NCI-H345 treated with DMSO at 0.1 percent for 48 hours (cell line): ENCODE measurements around the gene RHOH.
"Not testable (repeated sequence)": the region's sequence is repeated elsewhere in the genome, so short reads cannot be mapped to it uniquely, and the experiment has no call there.

Experiments used
- DNase-seq: peaks from one replicate; lab custom pipeline; 2025; ENCODE audit not compliant: unreplicated experiment; lab: John Stamatoyannopoulos, UW

The RHOH gene

DNA sequence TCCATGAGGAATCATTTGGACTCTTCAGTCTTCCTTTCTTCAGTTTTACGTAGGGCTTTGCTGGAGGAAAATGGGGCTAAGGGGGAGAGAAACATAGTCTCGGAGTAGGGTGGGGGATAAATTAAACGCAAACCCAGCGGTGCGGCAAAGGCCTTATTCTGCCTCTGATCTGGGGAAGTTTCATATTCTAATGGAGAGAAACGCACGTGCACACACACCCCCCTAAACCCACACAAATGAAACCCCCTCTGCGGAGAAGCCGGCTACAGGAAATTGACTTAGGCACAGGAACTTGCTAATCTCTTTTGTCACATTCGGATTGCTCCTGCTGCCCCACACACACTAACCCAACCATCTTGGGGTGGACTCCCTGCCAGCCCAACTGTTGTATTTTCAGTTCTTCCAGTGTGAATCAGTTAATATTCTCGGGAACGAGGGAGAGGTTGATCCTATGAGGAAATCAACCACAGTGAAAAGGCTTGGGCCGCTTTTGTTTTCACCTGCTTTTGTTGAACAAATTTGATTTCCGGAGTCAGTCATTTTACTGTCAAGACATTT, at the start of gene RHOH:
TSS of gene RHOH (plus strand) at position 308 of the 558 bp plus-strand sequence. CDS start 46,356 bp downstream, outside the sequence.
- DNase-seq: no peak

- not testable (repeated sequence) for DNase-seq
Measured at GRCh38 chr4:40147490-40147889, 49.3 kb upstream of the RHOH start.

- DNase-seq: peak; percentile 16
Measured at GRCh38 chr4:40149960-40150385, 46.9 kb upstream of the RHOH start.

DNA sequence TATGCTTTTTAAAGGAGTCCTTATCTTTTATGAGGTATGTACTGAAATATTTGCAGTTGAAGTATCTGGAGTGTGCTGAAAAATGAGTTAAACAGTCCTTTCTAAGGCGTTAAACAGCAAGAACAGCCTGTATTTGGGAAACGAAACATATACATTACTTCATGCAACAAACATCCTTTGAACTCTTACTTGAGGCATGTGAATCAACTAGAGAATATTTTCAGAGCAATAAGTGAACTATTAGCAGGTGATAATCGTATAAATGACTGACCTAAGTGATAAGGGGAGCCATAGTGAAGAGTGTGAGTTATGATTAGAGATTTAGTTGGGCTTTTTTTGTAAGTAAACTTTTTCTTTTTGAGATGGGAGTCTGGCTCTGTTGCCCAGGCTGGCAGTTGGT, 45.9 kb upstream of the RHOH start:
- no peak for DNase-seq

DNA sequence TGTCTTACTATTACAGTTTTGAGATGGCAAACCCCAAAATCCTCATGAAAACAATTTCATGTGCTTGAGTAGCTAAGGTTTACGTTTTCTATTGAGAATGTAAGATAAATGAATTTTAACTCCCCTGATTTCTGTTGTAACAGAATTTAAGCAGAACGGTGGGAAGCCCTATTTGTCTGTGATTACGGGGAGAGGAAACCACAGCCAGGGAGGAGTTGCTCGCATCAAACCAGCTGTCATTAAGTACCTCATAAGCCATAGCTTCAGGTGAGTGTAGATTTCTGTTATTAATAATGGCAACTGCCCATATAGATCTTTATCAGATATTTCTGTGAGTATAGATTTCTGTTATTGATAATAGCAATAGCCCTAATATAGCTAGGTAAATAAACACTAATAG, 44.2 kb upstream of the RHOH start:
- no peak for DNase-seq

- DNase-seq: no peak
Measured at GRCh38 chr4:40157436-40157835, 39.4 kb upstream of the RHOH start.

GRCh38 chr4:40160258-40160657, 36.6 kb upstream of the RHOH start:
- no peak for DNase-seq

DNA sequence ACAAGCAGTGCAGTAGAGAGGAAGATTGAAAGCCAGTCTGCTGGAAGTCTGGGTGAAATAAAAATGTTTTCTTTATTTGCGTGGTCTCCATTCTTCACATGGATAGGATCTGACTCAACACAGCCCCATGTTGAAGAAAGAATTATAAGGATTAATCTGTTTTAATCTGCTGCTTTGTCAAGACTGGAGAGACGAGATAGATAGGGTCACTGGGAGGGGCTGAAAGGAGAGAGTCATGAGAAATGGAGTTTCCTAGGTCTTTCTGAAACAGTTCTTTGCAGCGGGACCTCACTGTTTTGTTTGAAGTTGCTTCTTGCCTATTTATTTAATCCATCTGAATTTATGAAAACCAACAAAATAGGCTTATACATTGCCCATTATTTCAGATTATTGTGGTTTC, 32.4 kb upstream of the RHOH start:
- no peak for DNase-seq

GRCh38 chr4:40165916-40166315, 30.9 kb upstream of the RHOH start:
- no peak for DNase-seq

GRCh38 chr4:40168070-40168469, 28.8 kb upstream of the RHOH start:
- DNase-seq: no peak

DNA sequence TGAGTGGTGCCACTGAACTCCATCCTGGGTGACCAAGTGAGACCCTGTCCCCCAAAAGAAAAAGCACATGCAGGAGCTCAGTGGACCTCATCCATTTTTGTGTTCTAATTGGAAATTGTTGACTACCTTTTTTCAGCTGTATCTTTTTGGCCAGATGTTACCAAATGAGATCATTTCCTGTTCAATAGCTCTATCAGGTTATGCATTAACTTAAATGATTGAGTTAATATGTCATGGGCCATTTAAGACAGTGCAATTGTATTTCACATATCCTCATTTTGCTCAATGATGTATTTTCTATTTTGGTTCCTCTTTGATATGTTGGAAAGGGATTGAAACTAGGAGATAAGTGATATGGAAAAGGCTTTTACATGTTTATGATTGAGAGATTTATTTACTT, 26.2 kb upstream of the RHOH start:
- no peak for DNase-seq

GRCh38 chr4:40173470-40173875, 23.4 kb upstream of the RHOH start:
- no peak for DNase-seq

DNA sequence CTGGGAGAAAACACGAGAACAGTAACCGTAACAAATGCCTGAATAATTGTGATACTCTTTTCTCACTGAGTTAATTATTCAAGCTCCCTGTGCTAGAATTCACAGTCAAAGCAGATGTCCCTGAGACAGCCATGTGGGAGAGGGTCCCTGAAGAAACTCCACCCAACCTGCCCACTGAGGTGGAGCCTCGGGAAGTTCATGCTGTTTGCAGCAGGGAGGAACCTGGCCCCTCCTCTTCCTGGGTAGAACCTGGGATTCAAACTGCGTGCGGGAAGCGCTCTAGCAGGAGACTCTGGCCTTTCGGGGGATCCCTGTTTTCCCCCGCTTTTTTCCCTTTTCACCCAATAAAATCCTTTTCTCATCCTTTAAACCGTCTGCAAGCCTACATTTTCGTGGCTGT, 20.2 kb upstream of the RHOH start:
- DNase-seq: no peak

DNA sequence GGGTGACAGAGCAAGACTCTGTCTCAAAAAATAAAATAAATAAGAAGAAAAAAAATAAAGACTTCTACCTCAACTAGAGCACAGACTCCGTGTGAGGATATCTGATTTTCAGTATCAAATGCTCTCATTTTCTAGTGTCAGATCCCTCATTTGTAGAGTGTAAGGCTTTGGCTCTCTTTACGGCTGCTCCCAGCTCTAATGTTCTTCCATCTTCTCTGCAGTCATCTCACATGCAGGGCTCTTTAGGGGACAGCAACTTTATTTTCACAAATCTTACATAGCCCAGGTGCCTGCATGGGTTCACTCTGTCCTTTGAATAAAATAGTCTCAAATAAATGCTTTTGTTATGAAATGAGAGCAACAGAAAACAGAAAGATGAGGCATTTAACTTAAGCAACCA, 19.2 kb upstream of the RHOH start:
- no peak for DNase-seq

GRCh38 chr4:40178672-40179071, 18.2 kb upstream of the RHOH start:
- no peak for DNase-seq

DNA sequence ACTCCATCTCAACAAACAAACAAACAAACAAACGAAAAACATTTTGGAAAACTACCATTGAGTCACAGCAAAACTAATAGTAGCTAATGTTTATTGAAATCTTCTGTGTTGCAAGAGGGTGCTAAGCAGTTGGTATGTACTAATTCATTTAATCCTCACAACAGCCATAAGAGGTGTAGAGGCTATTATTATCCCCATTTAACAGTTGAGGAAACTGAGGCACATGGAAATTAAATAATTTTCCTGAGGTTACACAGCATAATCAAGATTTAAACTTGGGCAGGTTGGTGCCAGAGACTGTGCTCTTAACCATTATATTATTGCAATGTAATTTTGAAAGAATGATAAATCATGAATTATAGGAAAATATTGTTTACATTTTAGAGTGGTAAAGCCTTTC, 17.5 kb upstream of the RHOH start:
- DNase-seq: no peak

- DNase-seq: no peak
Measured at GRCh38 chr4:40180356-40180755, 16.5 kb upstream of the RHOH start.

- DNase-seq: no peak
Measured at GRCh38 chr4:40182001-40182400, 14.8 kb upstream of the RHOH start.

DNA sequence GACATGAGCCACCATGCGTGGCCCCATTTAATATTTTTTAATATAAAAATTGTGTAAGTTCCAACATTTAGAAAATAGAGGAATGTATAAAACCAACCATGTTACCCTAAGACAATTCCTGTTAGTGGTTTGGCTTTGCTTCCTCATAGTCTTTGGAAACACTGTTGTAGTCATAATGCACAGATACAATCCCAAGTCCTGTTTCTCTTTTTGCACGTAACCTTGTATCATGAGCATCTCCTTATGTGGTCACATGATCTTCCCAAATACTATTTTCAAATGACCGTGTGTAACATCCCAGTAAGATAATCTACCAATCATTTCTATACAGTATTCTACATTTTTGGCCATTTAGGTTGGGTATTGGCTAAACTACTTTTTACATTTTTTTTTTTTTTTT, 13.9 kb upstream of the RHOH start:
- no peak for DNase-seq

DNA sequence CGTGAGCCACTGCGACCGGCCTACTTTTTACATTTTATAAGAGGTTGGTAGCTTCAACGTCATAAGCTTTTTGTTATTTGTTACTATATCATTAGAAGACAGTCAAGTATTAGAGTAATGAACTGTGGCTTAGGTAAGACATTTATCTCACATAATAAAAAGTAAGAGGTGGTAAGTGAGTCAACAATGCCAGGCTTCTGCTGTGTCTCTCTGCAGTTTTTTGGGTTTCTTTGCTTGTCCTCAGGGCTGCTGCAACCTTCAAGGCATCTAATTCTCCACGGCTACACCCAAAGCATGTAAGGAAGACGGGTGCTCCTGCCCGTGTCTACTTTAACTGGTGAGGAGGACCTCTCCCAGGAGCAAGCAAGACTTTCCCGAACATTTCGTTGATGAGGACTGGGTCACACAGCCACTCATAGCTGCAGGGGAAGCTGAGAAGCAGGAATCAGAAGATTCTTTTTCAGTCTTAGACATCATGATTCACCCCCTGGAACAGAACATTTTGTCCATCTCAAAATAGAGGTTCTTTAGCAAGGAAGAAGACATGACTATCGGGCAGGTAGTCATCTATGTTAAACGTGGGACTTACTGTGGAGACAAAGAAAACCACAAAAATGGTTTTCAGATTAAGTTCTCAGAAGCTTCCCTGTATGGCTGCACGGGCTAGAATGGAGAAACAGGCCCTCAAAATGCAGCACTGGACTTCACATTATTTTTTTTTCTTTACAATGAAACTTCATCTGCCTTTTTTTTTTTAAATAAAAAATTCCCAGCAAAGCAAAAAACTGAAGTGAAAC, 13.0 kb upstream of the RHOH start:
- DNase-seq: no peak

- no peak for DNase-seq
Measured at GRCh38 chr4:40185830-40186664, 10.8 kb upstream of the RHOH start.

- DNase-seq: no peak
Measured at GRCh38 chr4:40186665-40187014, 10.2 kb upstream of the RHOH start.
